Trophoblast cell (in vitro differentiated cells and primary cell): ENCODE measurements around the gene ADGRA3.

Experiments used
- DNase-seq, 2 donors: peaks; one replicate each; pipeline ENCODE4 v3.0.0-alpha.2; 2016
- H2AFZ ChIP-seq: 2 replicates; pipeline ENCODE4 v1.6.1; 2013; ENCODE audit warnings: low read length, moderate library complexity, mild to moderate bottlenecking; ENCODE audit not compliant: insufficient read depth, poor library complexity
- H2AK5ac ChIP-seq: 2 replicates; pipeline ENCODE4 v1.6.1; 2013; ENCODE audit warnings: mild to moderate bottlenecking, low read length
- H2BK120ac ChIP-seq: 2 replicates; pipeline ENCODE4 v1.6.1; 2013; ENCODE audit warnings: low read length, mild to moderate bottlenecking, moderate library complexity; ENCODE audit not compliant: insufficient read depth, poor library complexity
- H2BK12ac ChIP-seq: 2 replicates; pipeline ENCODE4 v1.6.1; 2013; ENCODE audit warnings: mild to moderate bottlenecking, low read length, moderate library complexity
- H2BK5ac ChIP-seq: 2 replicates; pipeline ENCODE4 v1.6.1; 2013; ENCODE audit warnings: low read length, low read depth, moderate library complexity, mild to moderate bottlenecking; ENCODE audit not compliant: poor library complexity
- H3K14ac ChIP-seq: 2 replicates; pipeline ENCODE4 v1.6.1; 2013; ENCODE audit warnings: mild to moderate bottlenecking, low read length
- H3K18ac ChIP-seq: 2 replicates; pipeline ENCODE4 v1.6.1; 2013; ENCODE audit warnings: mild to moderate bottlenecking, low read length
- H3K23ac ChIP-seq: 2 replicates; pipeline ENCODE4 v1.6.1; 2013; ENCODE audit warnings: low read length
- H3K27ac ChIP-seq: 2 replicates; pipeline ENCODE4 v1.5.1; 2013; ENCODE audit warnings: low read depth, mild to moderate bottlenecking, inconsistent platforms, low read length, moderate library complexity
- H3K27me3 ChIP-seq: 2 replicates; pipeline ENCODE4 v1.6.1; 2013; ENCODE audit warnings: inconsistent platforms, mild to moderate bottlenecking, low read length, moderate library complexity; ENCODE audit not compliant: insufficient read depth
- H3K36me3 ChIP-seq, 2 experiments: 1 replicate in 1 of 2; 2 replicates in 1 of 2; pipeline ENCODE4 v1.6.1; 2013; ENCODE audit warnings: low read length in 2 of 2, mild to moderate bottlenecking in 2 of 2, moderate library complexity in 1 of 2; ENCODE audit not compliant: insufficient read depth in 2 of 2, control insufficient read depth in 1 of 2
- H3K4ac ChIP-seq: 2 replicates; pipeline ENCODE4 v1.6.1; 2013; ENCODE audit warnings: low read depth, mild to moderate bottlenecking, low read length, moderate library complexity
- H3K4me1 ChIP-seq, 2 experiments: 1 replicate in 1 of 2; 2 replicates in 1 of 2; pipeline ENCODE4 v1.6.1; 2013; ENCODE audit warnings: low read length in 2 of 2, mild to moderate bottlenecking in 2 of 2, moderate library complexity in 1 of 2; ENCODE audit not compliant: insufficient read depth in 2 of 2, control insufficient read depth in 1 of 2
- H3K4me2 ChIP-seq: 2 replicates; pipeline ENCODE4 v1.6.1; 2013; ENCODE audit warnings: inconsistent platforms, mild to moderate bottlenecking, low read length, moderate library complexity
- H3K4me3 ChIP-seq: 2 replicates; pipeline ENCODE4 v1.5.1; 2013; ENCODE audit warnings: mild to moderate bottlenecking, low read depth, low read length, inconsistent platforms
- H3K79me1 ChIP-seq: one replicate; pipeline ENCODE4 v1.6.1; 2013; ENCODE audit warnings: low read length
- H3K79me2 ChIP-seq: 2 replicates; pipeline ENCODE4 v1.6.1; 2013; ENCODE audit warnings: low read length, mild to moderate bottlenecking; ENCODE audit not compliant: control insufficient read depth, insufficient read depth, poor library complexity
- H3K9ac ChIP-seq: 2 replicates; pipeline ENCODE4 v1.6.1; 2013; ENCODE audit warnings: mild to moderate bottlenecking, low read length
- H3K9me3 ChIP-seq: 2 replicates; pipeline ENCODE4 v1.6.1; 2013; ENCODE audit warnings: low read depth, mild to moderate bottlenecking, control low read depth, inconsistent platforms, low read length; ENCODE audit not compliant: insufficient read depth
- H4K12ac ChIP-seq: 2 replicates; pipeline ENCODE4 v1.6.1; 2013; ENCODE audit warnings: low read depth, mild to moderate bottlenecking, low read length, moderate library complexity
- H4K8ac ChIP-seq: 2 replicates; pipeline ENCODE4 v1.6.1; 2013; ENCODE audit warnings: low read depth, mild to moderate bottlenecking, low read length, moderate library complexity
- H4K91ac ChIP-seq: one replicate; pipeline ENCODE4 v1.6.1; 2013; ENCODE audit warnings: low read depth, mild to moderate bottlenecking, low read length, moderate library complexity
- WGBS: extraction: QIAGEN DNeasy Blood & Tissue Kit; methylation state at CpG from one replicate; pipeline ENCODE4 v1.1.7; 2013; ENCODE audit warnings: missing lambda C conversion rate; ENCODE audit not compliant: insufficient read length, insufficient coverage; ENCODE audit errors: extremely low coverage; 5-methylcytosine and 5-hydroxymethylcytosine counted together

The ADGRA3 gene

DNA sequence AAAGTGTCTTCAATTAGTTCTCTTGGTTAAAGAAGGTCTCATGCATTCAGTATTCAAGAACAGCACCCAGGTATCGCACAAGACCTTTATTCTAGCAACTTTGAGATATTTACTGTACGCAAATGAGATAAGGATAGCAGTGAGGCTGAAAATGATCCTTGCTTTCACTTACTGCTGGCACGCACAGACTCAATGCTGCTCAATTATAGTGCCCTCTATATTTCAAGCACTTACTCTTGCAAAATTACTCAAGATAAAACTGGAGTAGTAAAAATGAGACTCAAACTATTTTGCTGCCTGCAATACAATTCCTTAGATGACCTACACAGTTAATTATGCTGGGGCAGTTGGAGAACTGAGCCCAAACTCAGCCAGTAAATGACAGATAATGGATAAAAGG is 60.9 kb downstream of the ADGRA3 start:
- Histone ChIP-seq H2AFZ (no peak overlapping the region), H3K79me2 (no peaks in the 10 kb centered on the region), H3K4me2 (no peak overlapping the region), H2AK5ac (no peak overlapping the region), H2BK12ac (no peak overlapping the region), H3K4me1 (peaks cover 0 to 2% of the 10 kb centered on the region in 2 experiments), H3K9me3 (no peaks in the 10 kb centered on the region), H3K27me3 (no peaks in the 10 kb centered on the region), H3K23ac (no peak overlapping the region), H2BK120ac (no peak overlapping the region), H4K91ac (no peak overlapping the region), H4K8ac (no peak overlapping the region), H3K27ac (no peak overlapping the region), H3K4ac (no peak overlapping the region), H4K12ac (no peak overlapping the region), H3K36me3 (no peaks in the 10 kb centered on the region), H3K18ac (no peak overlapping the region), H3K79me1 (no peaks in the 10 kb centered on the region), H2BK5ac (no peak overlapping the region), H3K4me3 (no peak overlapping the region), H3K14ac (no peak overlapping the region), H3K9ac (no peak overlapping the region)
- WGBS: no CpG with 5 or more reads among the region's 3 CpGs
- peak in 1 of 2 donors; percentile 61 for DNase-seq

DNA sequence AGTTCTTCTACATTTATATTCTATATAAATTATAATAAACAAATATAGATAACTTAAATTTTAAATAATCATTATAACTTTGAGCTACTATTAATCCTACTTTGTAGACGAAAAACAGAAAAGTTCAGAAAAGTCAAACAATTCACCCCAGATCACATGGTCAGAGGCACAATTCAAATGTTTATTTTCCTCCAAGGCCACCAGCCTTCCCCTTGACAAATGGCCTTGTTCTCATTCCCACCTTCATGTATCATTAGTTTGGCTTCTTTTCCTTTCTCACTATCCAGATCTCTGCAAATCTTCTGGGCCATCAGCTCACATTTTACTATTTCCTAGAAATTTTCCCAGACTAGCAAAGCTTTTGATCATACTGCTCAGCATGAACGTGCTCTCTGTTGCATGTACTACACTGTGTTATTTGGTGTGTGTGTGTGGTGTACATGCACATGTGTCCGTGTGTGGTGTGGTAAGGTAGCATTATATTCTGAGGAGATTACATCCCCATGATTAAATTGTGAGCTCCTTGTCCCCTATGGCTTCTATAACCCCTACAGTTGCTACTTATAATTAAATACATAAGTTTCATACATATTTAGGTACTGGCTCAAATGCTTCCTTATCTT is 61.5 kb downstream of the ADGRA3 start:
- H4K8ac ChIP-seq: no peak overlapping the region
- H3K4me1 ChIP-seq: peaks cover 0 to 2% of the 10 kb centered on the region in 2 experiments
- H4K12ac ChIP-seq: no peak overlapping the region
- H3K79me2 ChIP-seq: no peaks in the 10 kb centered on the region
- H3K23ac ChIP-seq: no peak overlapping the region
- H3K9ac ChIP-seq: no peak overlapping the region
- H3K18ac ChIP-seq: no peak overlapping the region
- no peak overlapping the region for H3K4me2 ChIP-seq
- H2AK5ac ChIP-seq: no peak overlapping the region
- DNase-seq: no peak
- H3K4ac ChIP-seq: no peak overlapping the region
- no peak overlapping the region for H3K4me3 ChIP-seq
- H2BK120ac ChIP-seq: no peak overlapping the region
- no peaks in the 10 kb centered on the region for H3K9me3 ChIP-seq
- no CpG with 5 or more reads among the region's 3 CpGs for WGBS
- no peaks in the 10 kb centered on the region for H3K27me3 ChIP-seq
- no peaks in the 10 kb centered on the region for H3K79me1 ChIP-seq
- H4K91ac ChIP-seq: no peak overlapping the region
- H3K36me3 ChIP-seq: no peaks in the 10 kb centered on the region
- H3K14ac ChIP-seq: no peak overlapping the region
- no peak overlapping the region for H2BK5ac ChIP-seq
- no peak overlapping the region for H2BK12ac ChIP-seq
- H2AFZ ChIP-seq: no peak overlapping the region
- H3K27ac ChIP-seq: no peak overlapping the region

DNA sequence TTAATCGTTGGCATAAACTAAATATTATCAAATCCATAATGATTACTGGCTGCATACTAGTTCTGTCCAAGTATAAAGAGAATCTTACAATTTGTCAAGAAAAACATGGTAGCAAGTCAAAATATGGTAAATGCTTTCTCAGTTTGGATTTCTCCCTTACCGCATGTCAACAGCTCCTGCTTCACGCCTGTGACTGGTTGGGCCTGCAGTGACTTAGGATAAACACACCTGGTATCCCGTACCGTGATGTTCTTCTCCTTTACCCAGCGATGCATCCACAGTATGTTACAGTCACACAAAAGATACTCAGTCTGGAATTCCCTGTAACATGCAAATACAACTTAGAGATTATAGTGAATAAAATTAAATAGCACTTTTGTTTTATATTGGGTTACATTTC is 71.1 kb downstream of the ADGRA3 start:
- no peak overlapping the region for H2BK120ac ChIP-seq
- WGBS: no CpG with 5 or more reads among the region's 6 CpGs

DNA sequence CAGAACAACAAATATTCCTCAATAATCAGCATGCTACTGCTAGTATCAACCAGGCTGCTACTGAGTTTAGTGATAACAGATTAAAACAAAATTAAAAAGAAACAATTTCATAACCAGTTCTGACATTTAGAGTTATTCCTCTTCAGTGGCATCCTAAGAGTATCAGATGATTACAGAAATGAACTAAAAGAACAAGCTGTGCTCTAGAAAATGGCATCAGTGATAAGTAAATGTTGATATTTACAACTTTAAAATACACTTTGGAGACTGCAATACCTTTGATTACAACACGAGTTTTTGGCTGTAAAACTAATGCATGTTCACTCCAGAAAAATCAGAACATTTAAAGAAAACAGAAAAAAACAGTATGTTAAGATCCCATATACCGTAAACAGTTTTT is 72.9 kb downstream of the ADGRA3 start:
- Histone ChIP-seq H3K23ac (no peak overlapping the region), H2BK12ac (no peak overlapping the region), H4K8ac (no peak overlapping the region), H3K79me2 (no peaks in the 10 kb centered on the region), H2AFZ (no peak overlapping the region), H3K14ac (no peak overlapping the region), H2BK5ac (no peak overlapping the region), H2AK5ac (no peak overlapping the region), H3K36me3 (peaks cover 0 to 2% of the 10 kb centered on the region in 2 experiments), H2BK120ac (no peak overlapping the region), H4K91ac (no peak overlapping the region), H3K4me1 (peaks cover 0 to 4% of the 10 kb centered on the region in 2 experiments), H3K18ac (no peak overlapping the region), H3K27ac (no peak overlapping the region), H3K27me3 (no peaks in the 10 kb centered on the region), H4K12ac (no peak overlapping the region), H3K9me3 (no peaks in the 10 kb centered on the region), H3K9ac (no peak overlapping the region), H3K79me1 (no peaks in the 10 kb centered on the region), H3K4me3 (no peak overlapping the region), H3K4ac (no peak overlapping the region), H3K4me2 (no peak overlapping the region)
- WGBS: no CpG with 5 or more reads among the region's 2 CpGs
- DNase-seq: no peak

More for the DNA sequence above, 71.1 kb downstream of the ADGRA3 start:
- Histone ChIP-seq H3K36me3 (peaks cover 0 to 5% of the 10 kb centered on the region in 2 experiments), H3K4me2 (no peak overlapping the region), H3K9me3 (no peaks in the 10 kb centered on the region), H2AFZ (no peak overlapping the region), H3K27ac (no peak overlapping the region), H3K4ac (no peak overlapping the region), H4K12ac (no peak overlapping the region), H3K9ac (no peak overlapping the region), H3K4me3 (no peak overlapping the region), H4K91ac (no peak overlapping the region), H4K8ac (no peak overlapping the region), H3K23ac (no peak overlapping the region), H2AK5ac (no peak overlapping the region), H2BK12ac (no peak overlapping the region), H3K79me1 (no peaks in the 10 kb centered on the region), H3K18ac (no peak overlapping the region), H3K79me2 (no peaks in the 10 kb centered on the region), H2BK5ac (no peak overlapping the region), H3K27me3 (no peaks in the 10 kb centered on the region), H3K14ac (no peak overlapping the region), H3K4me1 (no peaks in the 10 kb centered on the region)
- DNase-seq: no peak
